ENCODE measurements around the gene SLC6A3. TPM values are rescaled to one million over a fixed set of nuclear protein-coding genes. Genes with fewer than 3 reads are reported as not detected.

Gene SLC6A3
- total and polyA plus RNA-seq, 2 donors (not counting 1 experiment from before 2014, with no cell fraction given): 0.01 to 0.15 TPM

DNA sequence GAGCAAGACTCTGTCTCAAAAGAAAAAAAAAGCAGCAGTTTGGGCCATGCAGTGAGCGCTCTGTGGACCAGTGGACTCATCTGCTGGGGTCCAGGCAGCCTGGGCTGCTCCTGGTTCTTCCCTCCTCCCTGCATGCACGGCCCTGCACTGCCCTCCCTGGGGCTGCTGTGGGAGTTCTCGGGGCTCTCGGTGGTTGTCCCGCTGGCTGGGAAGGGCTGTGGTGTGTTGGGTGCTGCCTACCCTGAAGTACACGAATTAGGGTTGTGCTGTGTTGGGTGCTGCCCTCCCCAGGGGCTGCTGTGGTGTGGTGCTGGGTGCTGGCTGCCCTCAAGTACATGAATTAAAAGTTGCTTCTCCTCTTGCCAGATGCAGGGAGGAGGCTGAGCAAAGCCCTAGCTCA is 82.1 kb downstream of the SLC6A3 start:
- H3K4me3 ChIP-seq (ENCODE audit: control extremely low read depth in 1 of 5, extremely low read depth in 1 of 5, insufficient read depth in 1 of 5, low read depth in 2 of 5, low read length in 4 of 5): no peak overlapping the region
- H3K4me2 ChIP-seq (replicated peaks; ENCODE audit: low read depth, low read length, poor library complexity, severe bottlenecking): no peak overlapping the region
- peaks cover 0 to 27% (median 7%) of the 10 kb centered on the region in 4 experiments for H3K27me3 ChIP-seq (replicated peaks in 1 of 4; ENCODE audit: control extremely low read depth in 1 of 4, control insufficient read depth in 3 of 4, insufficient read depth in 4 of 4, low read length in 3 of 4)
- H3K27ac ChIP-seq (ENCODE audit: low read length in 2 of 2): no peak overlapping the region
- POLR2A ChIA-PET: no interaction called here
- Mint-ChIP-seq H3K27me3 (peaks cover 14% of the 10 kb centered on the region), H3K9me3 (ENCODE audit: insufficient read depth) (no peaks in the 10 kb centered on the region), H3K27ac (no peak overlapping the region), H3K4me1 (peaks cover 36% of the 10 kb centered on the region), H3K4me3 (no peak overlapping the region)
- no peak for ATAC-seq (ENCODE audit: low read depth)
- 49% methylated on average over 4 of the region's 6 CpGs for WGBS (ENCODE audit: insufficient coverage)
- no peak for TF ChIP-seq EZH2 (IDR thresholded peaks at IDR 0.05; ENCODE audit: borderline replicate concordance, insufficient read depth, low read depth, low read length, poor library complexity, severe bottlenecking)
- TF ChIP-seq, protein P1, sequence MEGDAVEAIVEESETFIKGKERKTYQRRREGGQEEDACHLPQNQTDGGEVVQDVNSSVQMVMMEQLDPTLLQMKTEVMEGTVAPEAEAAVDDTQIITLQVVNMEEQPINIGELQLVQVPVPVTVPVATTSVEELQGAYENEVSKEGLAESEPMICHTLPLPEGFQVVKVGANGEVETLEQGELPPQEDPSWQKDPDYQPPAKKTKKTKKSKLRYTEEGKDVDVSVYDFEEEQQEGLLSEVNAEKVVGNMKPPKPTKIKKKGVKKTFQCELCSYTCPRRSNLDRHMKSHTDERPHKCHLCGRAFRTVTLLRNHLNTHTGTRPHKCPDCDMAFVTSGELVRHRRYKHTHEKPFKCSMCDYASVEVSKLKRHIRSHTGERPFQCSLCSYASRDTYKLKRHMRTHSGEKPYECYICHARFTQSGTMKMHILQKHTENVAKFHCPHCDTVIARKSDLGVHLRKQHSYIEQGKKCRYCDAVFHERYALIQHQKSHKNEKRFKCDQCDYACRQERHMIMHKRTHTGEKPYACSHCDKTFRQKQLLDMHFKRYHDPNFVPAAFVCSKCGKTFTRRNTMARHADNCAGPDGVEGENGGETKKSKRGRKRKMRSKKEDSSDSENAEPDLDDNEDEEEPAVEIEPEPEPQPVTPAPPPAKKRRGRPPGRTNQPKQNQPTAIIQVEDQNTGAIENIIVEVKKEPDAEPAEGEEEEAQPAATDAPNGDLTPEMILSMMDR (IDR thresholded peaks at IDR 0.05): no peak
- CTCF ChIA-PET: interaction anchor here (1.5 kb wide), 1 partner anchor 17 kb away, joined by 4 read pairs; no protein-coding TSS in a partner anchor
- no peak overlapping the region for H3K9ac ChIP-seq (ENCODE audit: low read length)
- H3K36me3 ChIP-seq (replicated peaks in 1 of 2; ENCODE audit: control extremely low read depth in 1 of 2, control insufficient read depth in 1 of 2, extremely low read depth in 1 of 2, insufficient read depth in 2 of 2, low read length in 1 of 2): no peaks in the 10 kb centered on the region
- intact Hi-C loops (cut with micrococcal nuclease): no loop called here
- no peak overlapping the region for H2AFZ ChIP-seq (ENCODE audit: insufficient read depth, low read depth, low read length, poor library complexity, severe bottlenecking)
- DNase-seq: no peak
- H3K9me3 ChIP-seq (ENCODE audit: control extremely low read depth in 1 of 3, control insufficient read depth in 2 of 3, insufficient read depth in 1 of 3, low read length in 2 of 3): peaks cover 0 to 7% (median 0%) of the 10 kb centered on the region in 3 donors
- no peaks in the 10 kb centered on the region for H4K20me1 ChIP-seq (ENCODE audit: control insufficient read depth, insufficient read depth, low read length, poor library complexity, severe bottlenecking)
- H3K4me1 ChIP-seq (ENCODE audit: control insufficient read depth in 2 of 2, insufficient read depth in 2 of 2, low read length in 2 of 2): peaks cover 28 to 42% of the 10 kb centered on the region in 2 donors
- no peaks in the 10 kb centered on the region for H3K79me2 ChIP-seq (ENCODE audit: control insufficient read depth, insufficient read depth, low read length)

DNA sequence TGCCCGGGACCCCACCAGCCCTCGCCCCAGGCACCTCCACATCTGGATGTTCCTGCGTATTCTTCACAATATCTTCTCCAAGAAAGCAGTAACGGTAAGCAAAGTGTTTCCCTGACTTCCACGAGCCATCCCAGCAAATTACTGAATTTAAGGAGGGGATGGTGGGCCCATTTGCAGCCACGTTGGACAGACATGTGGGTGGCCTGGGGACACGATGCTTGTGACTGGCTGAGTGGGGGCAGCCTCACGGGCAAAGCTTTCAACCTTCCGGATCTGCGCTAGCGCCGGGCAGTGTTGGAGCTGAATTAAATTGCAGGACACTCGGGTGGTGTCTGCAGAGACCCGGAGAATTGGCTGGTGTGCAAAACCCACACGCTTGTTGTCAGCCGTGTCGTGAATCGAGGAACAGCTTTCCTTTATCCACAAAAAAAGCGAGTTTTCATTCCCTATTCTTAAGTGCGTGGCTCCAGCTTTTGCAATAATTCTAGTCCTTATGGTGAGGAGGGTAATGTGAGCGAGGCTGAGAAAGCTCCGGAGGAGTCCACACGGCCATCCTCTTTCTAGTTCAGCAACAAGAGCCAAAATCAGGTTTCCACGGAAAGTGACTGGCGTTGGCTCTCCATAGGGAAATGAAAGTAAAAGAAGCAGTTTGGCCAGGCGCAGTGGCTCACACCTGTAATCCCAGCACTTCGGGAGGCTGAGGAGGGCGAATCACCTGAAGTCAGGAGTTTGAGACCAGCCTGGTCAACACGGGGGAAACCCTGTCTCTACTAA is 82.8 kb downstream of the SLC6A3 start:
- Mint-ChIP-seq H3K27me3 (peaks cover 14% of the 10 kb centered on the region), H3K4me1 (peaks cover 34% of the 10 kb centered on the region), H3K4me3 (no peak overlapping the region), H3K9me3 (ENCODE audit: insufficient read depth) (no peaks in the 10 kb centered on the region), H3K27ac (no peak overlapping the region)
- Histone ChIP-seq H3K27ac (ENCODE audit: low read length in 2 of 2) (no peak overlapping the region), H3K79me2 (ENCODE audit: control insufficient read depth, insufficient read depth, low read length) (no peaks in the 10 kb centered on the region), H3K4me2 (replicated peaks; ENCODE audit: low read depth, low read length, poor library complexity, severe bottlenecking) (no peak overlapping the region), H3K4me1 (ENCODE audit: control insufficient read depth in 2 of 2, insufficient read depth in 2 of 2, low read length in 2 of 2) (peaks cover 28 to 42% of the 10 kb centered on the region in 2 donors), H3K36me3 (replicated peaks in 1 of 2; ENCODE audit: control extremely low read depth in 1 of 2, control insufficient read depth in 1 of 2, extremely low read depth in 1 of 2, insufficient read depth in 2 of 2, low read length in 1 of 2) (no peaks in the 10 kb centered on the region), H3K9ac (ENCODE audit: low read length) (no peak overlapping the region), H2AFZ (ENCODE audit: insufficient read depth, low read depth, low read length, poor library complexity, severe bottlenecking) (no peak overlapping the region), H3K27me3 (replicated peaks in 1 of 4; ENCODE audit: control extremely low read depth in 1 of 4, control insufficient read depth in 3 of 4, insufficient read depth in 4 of 4, low read length in 3 of 4) (peaks cover 0 to 27% (median 7%) of the 10 kb centered on the region in 4 experiments), H3K9me3 (ENCODE audit: control extremely low read depth in 1 of 3, control insufficient read depth in 2 of 3, insufficient read depth in 1 of 3, low read length in 2 of 3) (peaks cover 0 to 7% (median 0%) of the 10 kb centered on the region in 3 donors), H4K20me1 (ENCODE audit: control insufficient read depth, insufficient read depth, low read length, poor library complexity, severe bottlenecking) (no peaks in the 10 kb centered on the region), H3K4me3 (ENCODE audit: control extremely low read depth in 1 of 5, extremely low read depth in 1 of 5, insufficient read depth in 1 of 5, low read depth in 2 of 5, low read length in 4 of 5) (no peak overlapping the region)
- ChIA-PET CTCF (interaction anchor here (0.6 to 1.5 kb wide), 2 partner anchors 17 to 236 kb away, joined by 3 read pairs; no protein-coding TSS in a partner anchor), POLR2A (no interaction called here)
- WGBS (ENCODE audit: insufficient coverage): 86% methylated on average over 11 of the region's 29 CpGs
- ATAC-seq (ENCODE audit: low read depth): no peak
- TF ChIP-seq, protein P1 (IDR thresholded peaks at IDR 0.05): no peak
- TF ChIP-seq EZH2 (IDR thresholded peaks at IDR 0.05; ENCODE audit: borderline replicate concordance, insufficient read depth, low read depth, low read length, poor library complexity, severe bottlenecking): no peak
- intact Hi-C loops (cut with micrococcal nuclease): no loop called here
- DNase-seq: no peak

Measured in B cell (primary cell).